Esophagus squamous epithelium (tissue), 5 donors: ENCODE results near the gene FOXK2. TPM values are rescaled to one million over a fixed set of nuclear protein-coding genes. Genes with fewer than 3 reads are reported as not detected.

Experiments
- DNase-seq: peaks from one replicate; lab custom pipeline; 2025; lab: John Stamatoyannopoulos, UW
- H3K27ac ChIP-seq, 4 donors: fragments of 200-600 bp; sonication (generic); one replicate each; pipeline ENCODE4 v1.5.1; 2016 to 2019; ENCODE audit warnings: mild to moderate bottlenecking in 1 of 4
- H3K27me3 ChIP-seq, 4 donors: fragments of 200-600 bp; sonication (generic); 1 replicate in 3 of 4; 2 replicates in 1 of 4; pipeline versions ENCODE4 v1.5.1 to v1.6.0; 2017 to 2021; ENCODE audit warnings: antibody characterized with exemption in 1 of 4
- H3K36me3 ChIP-seq, 3 donors: fragments of 200-600 bp; sonication (generic); one replicate each; pipeline ENCODE4 v1.5.1; 2016 to 2019
- H3K4me1 ChIP-seq, 3 donors: fragments of 200-600 bp; sonication (generic); one replicate each; pipeline ENCODE4 v1.5.1; 2017 to 2019
- H3K4me3 ChIP-seq, 4 donors: fragments of 200-600 bp; sonication (generic); 1 replicate in 3 of 4; 2 replicates in 1 of 4; pipeline ENCODE4 v1.5.1; 2016 to 2019; ENCODE audit warnings: mild to moderate bottlenecking in 2 of 4, moderate library complexity in 1 of 4
- H3K9me3 ChIP-seq, 3 donors: fragments of 200-600 bp; sonication (generic); one replicate each; pipeline ENCODE4 v1.5.1; 2016 to 2019
- POLR2A ChIP-seq, 4 donors: fragments of 450-650 bp; IDR thresholded peaks; one replicate each; pipeline ENCODE4 v1.6.1; 2017; ENCODE audit warnings: antibody characterized with exemption in 4 of 4, mild to moderate bottlenecking in 4 of 4, moderate library complexity in 3 of 4
- WGBS, 2 donors: methylation state at CpG; one replicate each; pipeline ENCODE4 v1.1.5; 2018; 5-methylcytosine and 5-hydroxymethylcytosine counted together
- intact Hi-C: fragments of 100-400 bp; cut with DNase I; formaldehyde crosslinking; loops from one replicate; pipeline ENCODE4 v1.15.0; 2022
- total RNA-seq, 4 donors: library from RNA; depleted of rRNA; stranded (reverse); fragments of >200 nt; gene quantifications; one replicate each; pipeline ENCODE4 v1.1.0, GENCODE V29; 2016
- TF ChIP-seq, protein P1 (sequence below), 6 experiments: fragments of 450-650 bp in 4 of 6; fragments of 200-600 bp in 2 of 6; sonication (generic) in 2 of 6; IDR thresholded peaks; one replicate each; pipeline ENCODE4 v1.5.1; 2016 to 2019; ENCODE audit warnings: antibody characterized with exemption in 6 of 6, mild to moderate bottlenecking in 4 of 6, moderate library complexity in 4 of 6
- donor health status: DM: yes; HTN: yes; CAD: no.

Gene FOXK2
- total RNA-seq, 4 donors from 2014 or later: 26.3 to 38.2 (median 34.5) TPM

DNA sequence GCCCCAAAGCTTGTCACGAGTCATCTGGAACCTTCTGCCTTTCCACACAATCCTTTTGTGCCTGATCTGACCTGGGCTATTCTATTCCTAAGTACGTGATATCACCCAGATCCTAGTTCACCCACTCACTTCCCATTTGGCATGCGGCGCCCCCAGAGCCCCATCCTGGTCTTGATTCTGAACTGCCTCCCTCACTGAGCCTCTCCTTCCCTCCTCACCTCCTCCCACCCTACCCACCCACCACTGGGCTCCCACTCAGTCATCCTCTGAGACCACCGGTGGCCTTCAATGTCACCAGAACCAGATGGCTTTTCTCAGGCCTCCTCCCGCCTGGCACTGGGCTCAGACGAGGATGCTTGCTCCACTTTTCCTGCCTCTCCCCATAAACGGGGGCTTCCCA is 110.2 kb downstream of the FOXK2 start:
- H3K36me3 ChIP-seq: peaks cover 17 to 100% (median 17%) of the 10 kb centered on the region in 3 donors
- intact Hi-C loops: no loop called here
- no peak for DNase-seq
- no peak overlapping the region for H3K4me3 ChIP-seq
- no peak for TF ChIP-seq POLR2A (IDR thresholded peaks at IDR 0.05)
- TF ChIP-seq, protein P1, sequence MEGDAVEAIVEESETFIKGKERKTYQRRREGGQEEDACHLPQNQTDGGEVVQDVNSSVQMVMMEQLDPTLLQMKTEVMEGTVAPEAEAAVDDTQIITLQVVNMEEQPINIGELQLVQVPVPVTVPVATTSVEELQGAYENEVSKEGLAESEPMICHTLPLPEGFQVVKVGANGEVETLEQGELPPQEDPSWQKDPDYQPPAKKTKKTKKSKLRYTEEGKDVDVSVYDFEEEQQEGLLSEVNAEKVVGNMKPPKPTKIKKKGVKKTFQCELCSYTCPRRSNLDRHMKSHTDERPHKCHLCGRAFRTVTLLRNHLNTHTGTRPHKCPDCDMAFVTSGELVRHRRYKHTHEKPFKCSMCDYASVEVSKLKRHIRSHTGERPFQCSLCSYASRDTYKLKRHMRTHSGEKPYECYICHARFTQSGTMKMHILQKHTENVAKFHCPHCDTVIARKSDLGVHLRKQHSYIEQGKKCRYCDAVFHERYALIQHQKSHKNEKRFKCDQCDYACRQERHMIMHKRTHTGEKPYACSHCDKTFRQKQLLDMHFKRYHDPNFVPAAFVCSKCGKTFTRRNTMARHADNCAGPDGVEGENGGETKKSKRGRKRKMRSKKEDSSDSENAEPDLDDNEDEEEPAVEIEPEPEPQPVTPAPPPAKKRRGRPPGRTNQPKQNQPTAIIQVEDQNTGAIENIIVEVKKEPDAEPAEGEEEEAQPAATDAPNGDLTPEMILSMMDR (IDR thresholded peaks at IDR 0.05): no peak
- no peaks in the 10 kb centered on the region for H3K27me3 ChIP-seq
- no peaks in the 10 kb centered on the region for H3K9me3 ChIP-seq
- 79 to 80% methylated on average over 8 of the region's 8 CpGs for WGBS, 2 donors
- H3K4me1 ChIP-seq: peaks cover 0 to 19% (median 0%) of the 10 kb centered on the region in 3 donors
- H3K27ac ChIP-seq: no peak overlapping the region

DNA sequence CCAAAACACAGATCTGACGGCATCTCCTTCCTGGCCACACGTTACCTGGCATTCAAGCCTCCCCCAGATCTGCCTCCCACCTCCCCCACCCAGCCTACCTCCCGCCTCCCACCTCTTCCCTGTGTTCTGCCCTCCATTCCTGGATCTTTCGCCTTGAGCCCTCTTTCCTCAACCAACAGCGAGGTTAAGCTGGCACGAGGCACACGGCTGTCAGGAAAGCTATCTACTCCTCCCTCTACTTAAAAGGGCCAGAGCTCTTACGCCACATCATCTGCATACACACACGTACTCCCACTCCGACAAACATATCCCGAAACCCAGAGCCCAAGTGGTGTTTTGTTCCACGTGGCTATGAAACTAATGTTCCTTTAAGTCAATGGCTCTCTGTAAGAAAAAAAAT is 110.7 kb downstream of the FOXK2 start:
- TF ChIP-seq, protein P1 (IDR thresholded peaks at IDR 0.05): no peak
- TF ChIP-seq POLR2A (IDR thresholded peaks at IDR 0.05): no peak

DNA sequence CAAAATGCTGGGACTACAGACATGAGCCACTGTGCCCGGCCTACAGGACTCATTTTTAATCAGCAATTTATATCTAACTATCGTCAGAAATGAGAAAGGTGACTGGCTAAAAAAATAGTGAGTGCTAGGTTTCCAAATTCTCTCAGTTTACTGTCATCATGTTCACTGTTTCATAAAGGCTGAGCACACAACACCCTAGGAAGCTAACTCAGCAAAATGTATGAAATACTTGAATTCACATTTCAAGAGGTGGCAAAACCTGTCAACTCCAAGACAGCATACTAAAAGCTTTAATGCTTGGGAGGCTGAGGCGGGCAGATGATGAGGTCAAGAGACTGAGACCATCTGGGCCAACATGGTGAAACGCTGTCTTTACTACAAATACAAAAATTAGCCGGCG is 112.0 kb downstream of the FOXK2 start:
- no peaks in the 10 kb centered on the region for H3K27me3 ChIP-seq
- no peak overlapping the region for H3K27ac ChIP-seq
- intact Hi-C loops: no loop called here
- 88 to 98% methylated on average over 6 of the region's 6 CpGs for WGBS, 2 donors
- no peak for DNase-seq
- H3K36me3 ChIP-seq: peaks cover 12 to 88% (median 14%) of the 10 kb centered on the region in 3 donors
- TF ChIP-seq, protein P1 (IDR thresholded peaks at IDR 0.05): no peak
- TF ChIP-seq POLR2A (IDR thresholded peaks at IDR 0.05): no peak
- H3K4me1 ChIP-seq: peaks cover 0 to 36% (median 4%) of the 10 kb centered on the region in 3 donors
- no peak overlapping the region for H3K4me3 ChIP-seq
- no peaks in the 10 kb centered on the region for H3K9me3 ChIP-seq

More for the DNA sequence above, 110.7 kb downstream of the FOXK2 start:
- Histone ChIP-seq H3K27ac (no peak overlapping the region), H3K27me3 (no peaks in the 10 kb centered on the region), H3K4me1 (peaks cover 0 to 23% (median 0%) of the 10 kb centered on the region in 3 donors), H3K36me3 (peaks cover 13 to 97% (median 14%) of the 10 kb centered on the region in 3 donors), H3K4me3 (no peak overlapping the region), H3K9me3 (no peaks in the 10 kb centered on the region)
- intact Hi-C loops: no loop called here
- 88 to 97% methylated on average over 11 to 12 of the region's 12 CpGs for WGBS, 2 donors
- no peak for DNase-seq

DNA sequence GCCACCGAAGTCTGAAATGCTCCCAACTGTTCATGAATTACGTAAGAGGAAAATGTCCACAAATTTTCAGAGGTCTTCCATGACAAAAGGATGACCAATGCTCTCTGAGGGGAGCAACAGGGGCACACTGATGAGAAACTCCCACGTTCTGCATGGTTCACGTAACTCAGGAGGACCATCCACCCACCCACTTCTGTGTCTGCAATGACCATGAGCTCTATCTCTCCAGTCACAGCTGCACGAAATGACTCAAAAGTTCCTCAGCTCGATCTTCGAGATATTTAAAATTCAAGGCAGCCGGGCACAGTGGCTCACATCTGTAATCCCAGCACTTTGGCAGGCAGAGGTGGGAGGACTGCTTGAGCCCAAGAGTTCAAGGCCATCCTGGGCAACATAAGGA is 112.9 kb downstream of the FOXK2 start:
- peaks cover 9 to 85% (median 14%) of the 10 kb centered on the region in 3 donors for H3K36me3 ChIP-seq
- TF ChIP-seq POLR2A (IDR thresholded peaks at IDR 0.05): no peak
- TF ChIP-seq, protein P1 (IDR thresholded peaks at IDR 0.05): no peak

DNA sequence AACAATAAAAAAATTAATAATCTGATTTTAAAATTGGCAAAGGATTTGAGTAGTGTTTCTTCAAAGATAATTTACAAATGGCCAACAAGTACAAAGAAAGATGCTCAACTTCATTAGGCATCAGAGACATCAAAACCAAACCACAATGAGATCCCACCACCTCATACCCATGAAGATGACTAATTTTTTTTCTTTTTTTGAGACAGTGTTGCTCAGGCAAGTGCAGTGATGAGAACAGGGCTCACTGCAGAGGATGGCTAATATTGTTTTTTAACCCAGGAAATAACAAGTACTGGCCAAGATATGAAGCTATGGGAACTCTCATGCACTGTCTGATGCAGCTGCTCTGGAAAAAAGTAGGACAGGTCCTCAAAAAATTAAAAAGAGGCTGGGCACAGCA is 113.8 kb downstream of the FOXK2 start:
- DNase-seq: no peak
- peaks cover 9 to 80% (median 14%) of the 10 kb centered on the region in 3 donors for H3K36me3 ChIP-seq
- no peaks in the 10 kb centered on the region for H3K27me3 ChIP-seq
- H3K27ac ChIP-seq: no peak overlapping the region
- peaks cover 0 to 40% (median 8%) of the 10 kb centered on the region in 3 donors for H3K4me1 ChIP-seq
- intact Hi-C loops: no loop called here
- TF ChIP-seq POLR2A (IDR thresholded peaks at IDR 0.05): no peak
- TF ChIP-seq, protein P1 (IDR thresholded peaks at IDR 0.05): no peak
- H3K9me3 ChIP-seq: peaks cover 0 to 10% (median 0%) of the 10 kb centered on the region in 3 donors
- no peak overlapping the region for H3K4me3 ChIP-seq

More for the DNA sequence above, 112.9 kb downstream of the FOXK2 start:
- Histone ChIP-seq H3K4me1 (peaks cover 0 to 42% (median 8%) of the 10 kb centered on the region in 3 donors), H3K4me3 (no peak overlapping the region), H3K9me3 (peaks cover 0 to 6% (median 0%) of the 10 kb centered on the region in 3 donors), H3K27me3 (no peaks in the 10 kb centered on the region), H3K27ac (no peak overlapping the region)
- 83 to 84% methylated on average over 1 to 7 of the region's 8 CpGs for WGBS, 2 donors
- no peak for DNase-seq
- intact Hi-C loops: no loop called here
